ENCODE data around the gene ADAMTSL5.

ADAMTSL5 gene

GRCh38 chr19:1490311-1491113, 22.3 kb downstream of the ADAMTSL5 start, which contains the start of gene PCSK4:
Gene PCSK4, minus strand, starts transcription at chr19:1490350. Its CDS starts 4 bp downstream, at chr19:1490346.
- H3K79me2 ChIP-seq (ENCODE audit: insufficient read depth, low read length): no peaks in the 10 kb centered on the region
- H3K36me3 ChIP-seq (ENCODE audit: low read length): no peaks in the 10 kb centered on the region
- no peaks in the 10 kb centered on the region for H4K20me1 ChIP-seq (ENCODE audit: low read depth, low read length)
- peak within 1 kb of the TSS; percentile 53 for H3K4me3 ChIP-seq (ENCODE audit: insufficient read depth, low read length, poor library complexity, severe bottlenecking)
- H3K9me2 ChIP-seq (replicated peaks; ENCODE audit: insufficient read depth, low read length): no peaks in the 10 kb centered on the region
- peak within 1 kb of the TSS; percentile 75 for H2AFZ ChIP-seq (ENCODE audit: low read depth, low read length, severe bottlenecking)
- no peaks in the 10 kb centered on the region for H3K9me3 ChIP-seq (ENCODE audit: insufficient read depth, low read length)
- no peak within 1 kb of the TSS for H3K27ac ChIP-seq (ENCODE audit: low read depth, low read length)
- H3K27me3 ChIP-seq (ENCODE audit: low read length): no peaks in the 10 kb centered on the region
- no peaks in the 10 kb centered on the region for H3F3A ChIP-seq (ENCODE audit: insufficient read depth)
- H3K9ac ChIP-seq (ENCODE audit: low read length): peak within 1 kb of the TSS; percentile 46; the same call in 1 of the 2 replicates
- TF ChIP-seq, protein P1, sequence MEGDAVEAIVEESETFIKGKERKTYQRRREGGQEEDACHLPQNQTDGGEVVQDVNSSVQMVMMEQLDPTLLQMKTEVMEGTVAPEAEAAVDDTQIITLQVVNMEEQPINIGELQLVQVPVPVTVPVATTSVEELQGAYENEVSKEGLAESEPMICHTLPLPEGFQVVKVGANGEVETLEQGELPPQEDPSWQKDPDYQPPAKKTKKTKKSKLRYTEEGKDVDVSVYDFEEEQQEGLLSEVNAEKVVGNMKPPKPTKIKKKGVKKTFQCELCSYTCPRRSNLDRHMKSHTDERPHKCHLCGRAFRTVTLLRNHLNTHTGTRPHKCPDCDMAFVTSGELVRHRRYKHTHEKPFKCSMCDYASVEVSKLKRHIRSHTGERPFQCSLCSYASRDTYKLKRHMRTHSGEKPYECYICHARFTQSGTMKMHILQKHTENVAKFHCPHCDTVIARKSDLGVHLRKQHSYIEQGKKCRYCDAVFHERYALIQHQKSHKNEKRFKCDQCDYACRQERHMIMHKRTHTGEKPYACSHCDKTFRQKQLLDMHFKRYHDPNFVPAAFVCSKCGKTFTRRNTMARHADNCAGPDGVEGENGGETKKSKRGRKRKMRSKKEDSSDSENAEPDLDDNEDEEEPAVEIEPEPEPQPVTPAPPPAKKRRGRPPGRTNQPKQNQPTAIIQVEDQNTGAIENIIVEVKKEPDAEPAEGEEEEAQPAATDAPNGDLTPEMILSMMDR (IDR thresholded peaks at IDR 0.05; ENCODE audit: insufficient read depth, low read length, poor library complexity, severe bottlenecking): no peak
- TF ChIP-seq EZH2phosphoT487 (conservative IDR thresholded peaks at IDR 0.05; ENCODE audit: low read length): no peak
- H3K4me2 ChIP-seq (ENCODE audit: low read depth, low read length, poor library complexity, severe bottlenecking): peak within 1 kb of the TSS; percentile 71

DNA sequence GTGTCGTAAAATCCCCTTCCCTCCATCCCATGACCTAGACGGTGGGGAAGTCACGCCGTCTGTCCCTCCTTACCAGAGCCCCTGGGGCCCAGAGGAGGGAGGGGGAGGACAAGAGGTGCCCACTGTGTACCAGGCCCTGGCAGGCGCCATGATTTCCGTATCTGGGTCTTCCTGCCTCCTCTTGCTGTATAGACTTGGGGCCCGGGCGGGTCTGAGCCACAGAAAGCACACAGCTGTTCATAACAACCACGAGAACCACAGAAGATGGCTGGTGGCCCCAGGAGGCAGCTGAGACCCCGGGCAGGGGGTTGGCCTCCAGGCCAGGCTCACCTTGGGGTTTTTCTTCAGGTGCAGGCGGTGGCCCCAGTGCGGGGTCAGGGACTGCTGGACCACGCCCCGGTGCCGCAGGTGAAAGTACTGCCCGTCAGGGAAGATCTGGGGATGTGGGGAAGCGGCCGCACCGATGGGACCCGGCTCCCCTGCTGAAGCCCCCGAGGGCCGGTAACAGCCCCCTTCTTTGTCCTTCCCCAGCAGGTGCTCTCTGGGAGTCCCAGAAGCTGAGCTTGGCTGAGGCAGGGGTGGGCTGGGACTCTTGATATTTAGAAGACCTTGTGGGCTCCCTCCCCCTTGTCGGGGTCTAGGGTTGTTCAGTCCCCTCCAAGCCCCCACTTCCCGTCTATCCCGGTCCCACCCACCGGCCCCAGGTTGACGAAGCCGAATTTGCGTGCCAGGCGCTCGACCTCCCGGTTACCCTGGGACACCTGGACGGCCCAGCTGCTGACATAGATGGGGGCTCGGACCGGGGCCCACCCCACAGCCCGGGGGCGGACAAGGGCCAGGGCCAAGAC, 23.1 kb downstream of the ADAMTSL5 start:
- Histone ChIP-seq H3K4me2 (ENCODE audit: low read depth, low read length, poor library complexity, severe bottlenecking) (peak overlapping the region; percentile 71), H3K9me2 (replicated peaks; ENCODE audit: insufficient read depth, low read length) (no peaks in the 10 kb centered on the region), H2AFZ (ENCODE audit: low read depth, low read length, severe bottlenecking) (peak overlapping the region; percentile 75), H4K20me1 (ENCODE audit: low read depth, low read length) (no peaks in the 10 kb centered on the region), H3K36me3 (ENCODE audit: low read length) (no peaks in the 10 kb centered on the region), H3K9me3 (ENCODE audit: insufficient read depth, low read length) (no peaks in the 10 kb centered on the region), H3K4me3 (ENCODE audit: insufficient read depth, low read length, poor library complexity, severe bottlenecking) (peak overlapping the region; percentile 53), H3F3A (ENCODE audit: insufficient read depth) (no peaks in the 10 kb centered on the region), H3K27ac (ENCODE audit: low read depth, low read length) (no peak overlapping the region), H3K9ac (ENCODE audit: low read length) (peak overlapping the region; percentile 46; the same call in 1 of the 2 replicates), H3K79me2 (ENCODE audit: insufficient read depth, low read length) (no peaks in the 10 kb centered on the region), H3K27me3 (ENCODE audit: low read length) (no peaks in the 10 kb centered on the region)
- TF ChIP-seq, protein P1 (IDR thresholded peaks at IDR 0.05; ENCODE audit: insufficient read depth, low read length, poor library complexity, severe bottlenecking): no peak
- no peak for TF ChIP-seq EZH2phosphoT487 (conservative IDR thresholded peaks at IDR 0.05; ENCODE audit: low read length)

GRCh38 chr19:1488282-1488601, 24.6 kb downstream of the ADAMTSL5 start:
- no peaks in the 10 kb centered on the region for H3F3A ChIP-seq (ENCODE audit: insufficient read depth)
- no peak overlapping the region for H3K4me3 ChIP-seq (ENCODE audit: insufficient read depth, low read length, poor library complexity, severe bottlenecking)
- no peaks in the 10 kb centered on the region for H3K36me3 ChIP-seq (ENCODE audit: low read length)
- no peak overlapping the region for H3K9ac ChIP-seq (ENCODE audit: low read length)
- H3K9me3 ChIP-seq (ENCODE audit: insufficient read depth, low read length): no peaks in the 10 kb centered on the region
- no peak overlapping the region for H3K4me2 ChIP-seq (ENCODE audit: low read depth, low read length, poor library complexity, severe bottlenecking)
- H3K27me3 ChIP-seq (ENCODE audit: low read length): no peaks in the 10 kb centered on the region
- H3K27ac ChIP-seq (ENCODE audit: low read depth, low read length): no peak overlapping the region
- no peak overlapping the region for H2AFZ ChIP-seq (ENCODE audit: low read depth, low read length, severe bottlenecking)
- H3K79me2 ChIP-seq (ENCODE audit: insufficient read depth, low read length): no peaks in the 10 kb centered on the region
- no peaks in the 10 kb centered on the region for H4K20me1 ChIP-seq (ENCODE audit: low read depth, low read length)
- TF ChIP-seq EZH2phosphoT487 (conservative IDR thresholded peaks at IDR 0.05; ENCODE audit: low read length): no peak
- TF ChIP-seq, protein P1 (IDR thresholded peaks at IDR 0.05; ENCODE audit: insufficient read depth, low read length, poor library complexity, severe bottlenecking): no peak
- H3K9me2 ChIP-seq (replicated peaks; ENCODE audit: insufficient read depth, low read length): no peaks in the 10 kb centered on the region

Measured in SU-DHL-6 (cell line).